Ecto neural progenitor cell (in vitro differentiated cells): Measurements from ENCODE around the gene PEMT.

Source experiments
- DNase-seq: peaks from one replicate; pipeline ENCODE4 v3.0.0-alpha.2; 2018; ENCODE audit warnings: low spot score

PEMT gene

DNA sequence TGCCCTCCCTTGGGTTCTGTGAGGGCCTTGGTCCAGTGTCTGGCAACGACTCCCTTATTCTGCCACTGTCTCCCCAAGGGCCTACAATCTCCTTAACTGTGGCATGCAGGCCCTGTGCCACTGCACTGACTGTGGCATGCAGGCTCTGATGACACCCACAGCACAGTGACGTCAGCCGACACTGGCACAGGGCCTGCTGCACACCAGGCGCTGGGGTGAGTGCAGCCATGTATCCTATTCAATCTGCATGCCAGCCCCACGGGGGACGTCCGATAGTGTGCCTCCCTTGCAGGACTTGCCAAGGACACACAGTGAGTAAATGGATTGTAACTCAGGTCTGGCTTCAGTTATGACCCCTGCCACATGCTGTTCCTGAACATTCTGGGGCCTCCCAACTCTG, 55.6 kb downstream of the PEMT start:
- no peak for DNase-seq

- DNase-seq: no peak
Measured at GRCh38 chr17:17533901-17534441, 57.5 kb downstream of the PEMT start.

GRCh38 chr17:17532991-17533390, 58.5 kb downstream of the PEMT start:
- no peak for DNase-seq

- DNase-seq: no peak
Measured at GRCh38 chr17:17531156-17531555, 60.4 kb downstream of the PEMT start.

GRCh38 chr17:17528696-17529652, 62.5 kb downstream of the PEMT start:
- DNase-seq: no peak

- DNase-seq: no peak
Measured at GRCh38 chr17:17527956-17528500, 63.5 kb downstream of the PEMT start.

DNA sequence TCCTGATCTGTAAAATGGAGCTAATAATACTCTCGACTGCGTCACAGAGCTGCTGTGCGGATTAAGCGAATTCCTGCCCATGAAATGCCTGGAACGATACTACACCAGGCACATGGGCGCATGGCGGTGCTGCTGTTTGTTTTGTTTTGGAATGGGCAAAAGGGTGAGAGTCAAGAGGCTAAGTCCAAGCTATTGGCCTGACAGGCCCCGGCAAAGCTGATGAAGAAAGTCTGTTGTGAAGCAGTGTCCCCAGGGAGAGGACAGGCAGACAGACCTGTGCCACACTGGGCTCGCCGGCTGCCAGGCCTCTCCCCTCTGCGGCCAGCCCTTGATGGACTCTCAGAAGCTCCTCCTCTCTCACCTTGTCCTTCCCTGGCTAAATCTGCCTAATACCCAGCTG, 64.0 kb downstream of the PEMT start:
- DNase-seq: no peak

DNA sequence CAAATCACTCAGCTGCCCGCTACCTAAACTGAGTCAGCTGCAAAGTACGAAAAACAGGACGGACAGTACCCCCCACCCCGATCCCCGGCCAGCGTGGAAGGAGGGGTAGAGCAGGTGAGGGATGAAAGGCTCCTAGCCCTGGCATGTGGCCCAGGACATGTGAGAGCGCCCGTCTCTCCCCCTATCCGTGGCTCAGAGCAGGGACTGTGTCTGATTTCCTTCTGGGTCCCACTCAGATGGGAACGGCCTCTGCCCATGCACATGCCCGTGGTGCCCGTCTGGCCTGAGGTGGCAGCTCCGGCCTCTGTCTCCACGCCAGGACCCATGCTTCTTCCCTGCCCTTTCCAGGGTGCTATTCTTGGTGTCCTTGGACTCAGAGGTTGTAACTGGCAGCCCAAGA, 65.1 kb downstream of the PEMT start:
- DNase-seq: no peak

DNA sequence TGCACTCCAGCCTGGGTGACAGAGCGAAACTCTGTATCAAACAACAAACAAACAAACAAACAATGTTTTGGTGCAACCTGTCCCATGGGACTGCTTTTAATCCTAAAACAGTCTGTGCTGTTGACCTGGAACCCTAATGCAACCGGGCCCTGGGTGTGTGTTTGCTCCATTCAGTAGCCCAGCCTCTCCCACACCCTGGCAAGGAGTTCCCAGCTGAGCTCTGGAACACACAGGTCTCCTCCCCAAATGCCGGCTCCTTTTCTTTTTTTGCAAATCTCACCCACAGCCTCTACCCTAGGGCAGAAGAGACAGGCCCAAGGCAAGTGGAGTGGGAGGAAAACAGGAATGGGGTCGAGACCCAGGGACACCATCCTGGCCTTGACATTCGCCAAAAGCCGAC, 65.6 kb downstream of the PEMT start:
- DNase-seq: no peak

DNA sequence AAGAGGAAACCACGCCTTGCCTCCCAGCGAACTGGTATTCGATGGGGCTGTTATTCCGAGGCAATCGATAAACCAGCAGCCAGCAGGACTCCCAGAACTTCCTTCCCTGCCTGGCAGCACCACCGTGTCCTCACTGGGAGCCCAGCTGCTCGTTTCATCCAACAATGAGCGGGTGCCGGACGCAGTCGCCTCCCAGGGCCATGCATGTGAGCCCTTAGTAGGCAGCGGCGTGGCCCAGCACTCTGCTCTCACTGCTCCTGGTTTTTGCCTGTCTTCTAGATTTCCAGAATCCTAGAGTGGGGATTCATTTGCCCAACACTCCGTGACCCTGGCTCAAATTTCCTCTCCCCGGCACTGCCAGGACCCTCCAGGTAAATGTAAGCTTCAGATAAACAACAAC, 66.2 kb downstream of the PEMT start:
- no peak for DNase-seq

DNA sequence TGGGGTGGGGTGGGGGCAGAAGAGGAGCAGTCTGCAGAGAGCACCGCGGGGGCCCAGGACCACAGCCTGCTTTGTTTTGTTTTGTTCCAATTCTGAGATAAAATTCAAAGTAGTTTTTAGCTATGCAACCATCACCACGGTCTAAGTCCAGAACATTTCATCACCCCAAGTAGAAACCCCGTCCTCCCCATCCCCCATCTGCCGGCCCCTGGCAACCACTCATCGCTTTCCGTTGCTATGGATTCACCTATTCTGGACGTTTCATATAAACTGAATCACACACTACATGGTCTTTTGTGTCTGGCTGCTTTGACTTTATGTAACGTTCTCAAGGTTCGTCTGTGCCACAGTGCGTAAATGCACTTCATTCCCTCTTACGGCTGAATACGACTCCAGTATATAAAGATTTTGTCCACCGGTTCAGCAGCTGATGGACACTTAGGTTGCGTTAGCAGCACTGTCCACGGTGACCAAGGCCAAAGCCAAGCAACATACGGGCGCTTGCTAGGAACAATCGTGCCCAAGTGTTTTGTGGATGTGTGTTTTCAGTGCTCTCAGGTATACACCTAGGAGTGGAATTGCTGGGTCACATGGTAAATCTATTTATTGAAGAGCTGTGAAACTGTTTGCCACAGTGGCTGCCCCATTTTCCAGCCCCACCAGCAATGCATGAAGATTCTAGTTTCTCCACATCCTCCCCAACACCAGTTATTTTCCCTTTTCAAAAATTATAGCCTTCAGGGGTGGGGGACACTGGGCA, 67.6 kb downstream of the PEMT start:
- no peak for DNase-seq

- no peak for DNase-seq
Measured at GRCh38 chr17:17523001-17523730, 68.3 kb downstream of the PEMT start.

- no peak for DNase-seq
Measured at GRCh38 chr17:17520599-17521232, 70.8 kb downstream of the PEMT start.

- DNase-seq: no peak
Measured at GRCh38 chr17:17519886-17520285, 71.6 kb downstream of the PEMT start.

GRCh38 chr17:17518951-17519350, 72.6 kb downstream of the PEMT start:
- no peak for DNase-seq

GRCh38 chr17:17518014-17518413, 73.5 kb downstream of the PEMT start:
- DNase-seq: no peak

GRCh38 chr17:17516941-17517720, 74.4 kb downstream of the PEMT start:
- no peak for DNase-seq

DNA sequence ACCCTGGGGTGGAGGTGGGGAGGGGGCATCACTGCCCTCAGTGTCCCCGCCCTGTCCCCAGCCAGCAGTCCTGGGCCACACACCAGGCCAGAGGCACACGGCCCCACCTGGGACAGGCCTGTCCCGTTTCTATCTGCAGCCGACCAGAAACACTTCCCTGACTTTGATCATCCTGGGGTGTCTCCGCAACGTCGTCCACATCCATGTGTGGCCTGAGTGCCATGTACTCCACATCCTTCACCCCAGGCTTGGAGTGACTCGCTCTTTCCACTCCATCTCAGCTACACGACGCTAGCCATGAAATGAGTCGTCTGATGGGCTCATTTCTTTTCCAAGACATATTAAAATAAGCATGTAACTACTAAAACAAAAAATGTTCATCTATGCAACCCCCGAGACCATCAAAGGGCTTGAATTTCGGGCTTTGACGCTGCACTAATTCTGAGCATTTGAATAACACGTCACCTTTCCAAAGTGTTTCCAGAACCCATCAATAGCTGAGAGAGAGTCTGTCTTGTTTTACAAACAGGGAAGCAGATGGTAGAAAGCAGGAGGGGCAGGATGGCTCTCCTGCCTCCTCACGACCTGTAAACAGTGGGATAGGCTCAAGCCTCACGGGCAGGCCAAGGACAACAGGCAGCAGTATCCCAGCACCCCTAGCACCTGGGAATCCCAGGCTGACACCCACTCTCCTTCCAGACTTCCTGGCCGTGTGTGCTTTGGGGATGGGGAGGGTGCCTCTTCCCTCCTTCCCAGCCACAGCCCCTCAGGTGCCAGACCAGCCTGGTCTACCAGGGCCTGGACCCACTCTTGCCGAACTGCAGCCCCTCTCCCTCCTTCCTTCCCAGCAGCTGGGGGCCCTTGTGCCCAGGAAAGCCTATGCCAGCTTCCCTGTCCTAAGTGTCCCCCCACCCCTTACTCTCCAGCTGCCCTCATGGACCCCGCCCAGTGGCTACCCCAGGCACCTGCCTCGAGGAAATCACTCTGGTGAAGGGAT, 75.3 kb downstream of the PEMT start:
- no peak for DNase-seq
